ENCODE results near the gene GUCD1.

Gene GUCD1

DNA sequence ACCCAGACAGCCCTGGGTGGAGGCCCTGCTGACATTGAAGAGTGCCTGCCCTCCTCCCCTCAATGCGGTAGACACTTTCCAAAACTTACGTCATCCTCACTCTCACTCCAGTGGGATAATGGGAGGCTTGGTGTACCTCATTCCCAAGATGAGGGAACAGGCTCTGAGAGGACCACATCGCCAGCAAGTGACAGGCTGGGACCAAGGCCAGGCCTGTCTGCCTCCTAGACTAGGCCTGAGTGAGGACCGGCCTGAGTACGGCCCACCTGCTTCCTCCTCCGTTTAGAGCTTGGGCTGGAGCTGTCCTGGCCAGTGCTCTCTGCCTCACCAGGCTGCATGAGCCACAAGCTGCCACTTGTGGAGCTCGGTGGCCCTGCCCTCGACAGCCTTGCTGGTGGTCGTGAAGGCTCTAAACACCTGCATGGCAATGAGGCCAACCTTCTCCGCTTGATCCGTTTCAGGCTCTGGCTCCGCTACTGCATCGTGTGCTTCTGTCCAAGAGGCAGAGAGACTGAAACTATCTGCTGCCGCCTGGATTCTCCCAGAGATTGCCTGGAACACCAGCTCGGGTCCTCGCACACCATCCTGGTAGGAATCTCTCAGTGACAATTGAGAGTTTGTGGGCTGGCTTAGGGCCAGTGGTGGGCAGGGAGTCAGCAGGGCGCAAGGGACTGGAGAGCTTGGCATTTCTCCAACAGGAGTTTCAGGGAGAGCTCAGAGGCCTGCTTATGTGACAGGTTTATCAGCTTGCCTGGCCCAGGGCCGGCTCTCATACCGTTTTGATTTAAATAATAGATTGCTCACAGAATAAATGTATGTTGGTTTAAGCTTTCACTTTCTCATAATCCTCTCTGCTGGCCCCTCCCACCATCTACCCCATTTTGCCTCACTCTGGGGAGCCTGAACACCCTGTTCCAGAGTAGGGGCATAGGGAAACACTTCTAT lies 28.6 kb upstream of the GUCD1 start:
- Histone ChIP-seq H3K4me3 (ENCODE audit: insufficient read depth, low read length, poor library complexity, severe bottlenecking) (no peak overlapping the region), H2AFZ (ENCODE audit: low read depth, low read length, severe bottlenecking) (no peak overlapping the region), H3K4me2 (ENCODE audit: low read depth, low read length, poor library complexity, severe bottlenecking) (no peak overlapping the region), H3F3A (ENCODE audit: insufficient read depth) (no peaks in the 10 kb centered on the region), H3K9me2 (replicated peaks; ENCODE audit: insufficient read depth, low read length) (no peaks in the 10 kb centered on the region), H3K27me3 (ENCODE audit: low read length) (no peaks in the 10 kb centered on the region), H3K36me3 (ENCODE audit: low read length) (no peaks in the 10 kb centered on the region), H3K9me3 (ENCODE audit: insufficient read depth, low read length) (no peaks in the 10 kb centered on the region), H3K27ac (ENCODE audit: low read depth, low read length) (no peak overlapping the region), H3K79me2 (ENCODE audit: insufficient read depth, low read length) (no peaks in the 10 kb centered on the region), H4K20me1 (ENCODE audit: low read depth, low read length) (no peaks in the 10 kb centered on the region), H3K9ac (ENCODE audit: low read length) (no peak overlapping the region)
- TF ChIP-seq, protein P1, sequence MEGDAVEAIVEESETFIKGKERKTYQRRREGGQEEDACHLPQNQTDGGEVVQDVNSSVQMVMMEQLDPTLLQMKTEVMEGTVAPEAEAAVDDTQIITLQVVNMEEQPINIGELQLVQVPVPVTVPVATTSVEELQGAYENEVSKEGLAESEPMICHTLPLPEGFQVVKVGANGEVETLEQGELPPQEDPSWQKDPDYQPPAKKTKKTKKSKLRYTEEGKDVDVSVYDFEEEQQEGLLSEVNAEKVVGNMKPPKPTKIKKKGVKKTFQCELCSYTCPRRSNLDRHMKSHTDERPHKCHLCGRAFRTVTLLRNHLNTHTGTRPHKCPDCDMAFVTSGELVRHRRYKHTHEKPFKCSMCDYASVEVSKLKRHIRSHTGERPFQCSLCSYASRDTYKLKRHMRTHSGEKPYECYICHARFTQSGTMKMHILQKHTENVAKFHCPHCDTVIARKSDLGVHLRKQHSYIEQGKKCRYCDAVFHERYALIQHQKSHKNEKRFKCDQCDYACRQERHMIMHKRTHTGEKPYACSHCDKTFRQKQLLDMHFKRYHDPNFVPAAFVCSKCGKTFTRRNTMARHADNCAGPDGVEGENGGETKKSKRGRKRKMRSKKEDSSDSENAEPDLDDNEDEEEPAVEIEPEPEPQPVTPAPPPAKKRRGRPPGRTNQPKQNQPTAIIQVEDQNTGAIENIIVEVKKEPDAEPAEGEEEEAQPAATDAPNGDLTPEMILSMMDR (IDR thresholded peaks at IDR 0.05; ENCODE audit: insufficient read depth, low read length, poor library complexity, severe bottlenecking) = no peak
- TF ChIP-seq EZH2phosphoT487 (conservative IDR thresholded peaks at IDR 0.05; ENCODE audit: low read length) = no peak

DNA sequence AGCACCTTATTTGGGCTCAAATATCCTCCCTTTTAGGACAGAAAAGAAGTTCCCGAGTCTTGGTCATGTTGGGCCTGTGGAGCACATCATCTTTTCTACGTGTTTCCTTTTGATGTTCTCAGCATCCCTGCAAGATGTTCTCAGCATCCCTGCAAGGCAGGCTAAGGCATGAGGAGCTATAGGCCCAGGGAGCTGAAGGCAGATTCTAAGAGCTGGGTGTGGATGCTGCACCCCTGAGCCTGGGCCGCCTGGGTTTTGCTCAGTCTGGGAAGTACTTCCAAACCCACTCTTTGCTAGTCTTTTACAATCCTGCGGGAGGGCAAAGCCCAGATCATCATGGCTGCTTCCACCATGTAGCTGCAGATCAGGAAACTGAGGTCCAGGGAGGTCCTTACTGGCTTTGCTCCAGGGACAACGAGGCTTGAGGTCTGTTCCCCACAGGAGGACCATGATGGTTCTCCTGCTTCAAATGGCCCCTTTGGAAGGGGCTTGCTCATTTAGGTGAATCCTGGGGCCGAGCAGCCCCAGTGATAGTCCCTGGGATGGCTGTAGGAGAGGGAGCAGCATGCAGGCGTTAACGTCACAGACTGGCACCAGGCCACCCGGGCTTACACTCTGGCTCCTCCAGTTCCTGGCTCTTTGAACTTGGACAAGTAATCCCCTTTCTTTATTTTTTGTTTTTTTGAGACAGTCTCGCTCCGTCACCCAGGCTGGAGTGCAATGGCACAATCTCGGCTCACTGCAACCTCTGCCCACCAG lies 27.3 kb upstream of the GUCD1 start:
- Histone ChIP-seq H3K4me2 (ENCODE audit: low read depth, low read length, poor library complexity, severe bottlenecking) (no peak overlapping the region), H3K9me2 (replicated peaks; ENCODE audit: insufficient read depth, low read length) (no peaks in the 10 kb centered on the region), H3K4me3 (ENCODE audit: insufficient read depth, low read length, poor library complexity, severe bottlenecking) (no peak overlapping the region), H3K9me3 (ENCODE audit: insufficient read depth, low read length) (no peaks in the 10 kb centered on the region), H3K79me2 (ENCODE audit: insufficient read depth, low read length) (no peaks in the 10 kb centered on the region), H3F3A (ENCODE audit: insufficient read depth) (no peaks in the 10 kb centered on the region), H3K27ac (ENCODE audit: low read depth, low read length) (no peak overlapping the region), H2AFZ (ENCODE audit: low read depth, low read length, severe bottlenecking) (no peak overlapping the region), H4K20me1 (ENCODE audit: low read depth, low read length) (no peaks in the 10 kb centered on the region), H3K9ac (ENCODE audit: low read length) (no peak overlapping the region), H3K36me3 (ENCODE audit: low read length) (no peaks in the 10 kb centered on the region), H3K27me3 (ENCODE audit: low read length) (no peaks in the 10 kb centered on the region)
- TF ChIP-seq EZH2phosphoT487 (conservative IDR thresholded peaks at IDR 0.05; ENCODE audit: low read length) = no peak
- TF ChIP-seq, protein P1 (IDR thresholded peaks at IDR 0.05; ENCODE audit: insufficient read depth, low read length, poor library complexity, severe bottlenecking) = no peak

DNA sequence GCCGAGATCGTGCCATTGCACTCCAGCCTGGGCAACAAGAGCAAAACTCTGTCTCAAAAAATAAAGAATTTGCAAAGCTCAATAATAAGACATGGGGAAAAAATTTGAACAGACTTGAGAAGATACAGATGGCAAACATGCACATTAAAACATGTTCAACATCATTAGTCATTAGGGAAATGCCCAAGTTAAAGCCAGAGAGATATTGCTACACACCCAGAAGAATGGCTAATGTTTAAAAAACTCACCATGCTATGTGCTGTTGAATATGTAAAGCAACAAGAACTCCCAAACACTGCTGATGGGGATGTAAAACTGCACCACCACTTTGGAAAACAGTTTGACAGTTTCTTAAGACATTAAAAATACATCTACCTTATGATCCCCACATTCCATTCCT lies 25.3 kb upstream of the GUCD1 start:
- Histone ChIP-seq H2AFZ (ENCODE audit: low read depth, low read length, severe bottlenecking) (no peak overlapping the region), H4K20me1 (ENCODE audit: low read depth, low read length) (no peaks in the 10 kb centered on the region), H3K36me3 (ENCODE audit: low read length) (peaks cover 3% of the 10 kb centered on the region; the same call in 1 of the 2 replicates), H3K9me3 (ENCODE audit: insufficient read depth, low read length) (no peaks in the 10 kb centered on the region), H3K27me3 (ENCODE audit: low read length) (no peaks in the 10 kb centered on the region), H3K27ac (ENCODE audit: low read depth, low read length) (no peak overlapping the region), H3F3A (ENCODE audit: insufficient read depth) (0 out of 2 replicates have a peak, but pooled peaks cover 4% of the 10 kb centered on the region), H3K4me2 (ENCODE audit: low read depth, low read length, poor library complexity, severe bottlenecking) (no peak overlapping the region), H3K9ac (ENCODE audit: low read length) (no peak overlapping the region), H3K4me3 (ENCODE audit: insufficient read depth, low read length, poor library complexity, severe bottlenecking) (no peak overlapping the region), H3K9me2 (replicated peaks; ENCODE audit: insufficient read depth, low read length) (no peaks in the 10 kb centered on the region), H3K79me2 (ENCODE audit: insufficient read depth, low read length) (no peaks in the 10 kb centered on the region)
- no peak for TF ChIP-seq EZH2phosphoT487 (conservative IDR thresholded peaks at IDR 0.05; ENCODE audit: low read length)
- TF ChIP-seq, protein P1 (IDR thresholded peaks at IDR 0.05; ENCODE audit: insufficient read depth, low read length, poor library complexity, severe bottlenecking) = no peak

All from SU-DHL-6 (cell line).